ENCODE results near the gene COX20.
"Not testable (repeated sequence)": the region's sequence is repeated elsewhere in the genome, so short reads cannot be mapped to it uniquely, and the experiment has no call there.

COX20 gene

GRCh38 chr1:244822878-244823277, 12.6 kb upstream of the COX20 start:
- no peak for DNase-seq (ENCODE audit: low read depth in 2 of 2)

DNA sequence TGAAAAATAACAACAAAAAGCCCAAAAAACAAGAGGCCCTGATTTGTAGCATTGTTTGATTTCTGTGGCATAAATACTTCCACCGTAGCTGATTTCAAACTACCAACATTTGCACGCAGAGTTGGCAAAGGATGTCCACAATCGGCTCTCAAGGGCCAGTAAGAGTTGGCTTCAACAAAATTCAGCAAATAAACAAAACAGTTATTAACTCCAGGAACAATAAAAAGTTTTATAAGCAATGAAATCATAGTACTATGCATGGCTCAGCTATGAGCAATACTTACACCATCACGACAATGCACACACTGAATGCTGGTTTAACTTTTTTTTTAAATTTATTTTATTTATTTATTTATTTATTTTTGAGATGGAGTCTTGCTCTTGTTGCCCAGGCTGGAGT, 8.7 kb upstream of the COX20 start:
- DNase-seq (ENCODE audit: low read depth in 2 of 2), result no peak

- no peak for DNase-seq (ENCODE audit: low read depth in 2 of 2)
Measured at GRCh38 chr1:244830639-244831038, 4.8 kb upstream of the COX20 start.

- not testable (repeated sequence) for DNase-seq (ENCODE audit: low read depth in 2 of 2)
Measured at GRCh38 chr1:244833260-244833659, 2.2 kb upstream of the COX20 start.

DNA sequence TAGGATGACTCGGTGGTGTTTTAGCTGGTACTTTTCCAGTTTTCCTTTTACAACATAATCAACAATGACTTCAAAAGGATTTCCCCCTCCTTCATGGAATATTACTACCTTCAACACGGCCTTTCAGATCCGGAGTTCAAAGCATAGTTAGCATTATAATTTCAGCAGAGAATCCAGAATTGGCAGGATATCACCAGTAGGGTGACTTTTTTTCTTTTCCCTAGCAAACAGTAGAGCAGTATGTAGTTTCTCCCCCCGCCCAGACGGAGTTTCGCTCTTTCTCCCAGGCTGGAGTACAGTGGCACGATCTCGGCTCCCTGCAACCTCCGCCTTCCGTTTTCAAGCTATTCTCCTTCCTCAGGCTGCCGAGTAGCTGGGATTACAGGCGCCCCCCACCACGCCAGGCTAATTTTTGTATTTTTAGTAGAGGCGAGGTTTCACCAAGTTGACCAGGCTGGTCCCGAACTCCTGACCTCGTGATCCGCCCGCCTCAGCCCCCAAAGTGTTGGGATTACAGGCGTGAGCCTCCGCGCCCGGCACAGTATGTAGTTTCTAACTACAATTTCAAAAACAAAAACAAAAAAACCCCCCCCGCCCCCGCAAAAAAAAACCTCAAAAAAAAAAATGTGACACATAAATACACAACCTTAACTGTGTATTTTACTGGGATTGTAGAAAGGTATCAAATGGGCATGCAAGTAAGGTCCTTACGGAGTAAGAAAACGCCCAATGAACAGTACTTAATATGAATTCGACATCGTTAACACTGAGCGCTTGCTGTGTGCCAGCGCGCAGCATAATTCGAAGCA, 1.5 kb upstream of the COX20 start:
- DNase-seq (ENCODE audit: low read depth in 2 of 2), result peak in 1 of 2 donors; percentile 23

GRCh38 chr1:244834543-244835275, 749 bp upstream of the COX20 start:
- peak; percentile 85 for DNase-seq (ENCODE audit: low read depth in 2 of 2)

GRCh38 chr1:244836135-244836521, 670 bp downstream of the COX20 start:
- no peak for DNase-seq (ENCODE audit: low read depth in 2 of 2)

- DNase-seq (ENCODE audit: low read depth in 2 of 2), result no peak
Measured at GRCh38 chr1:244836584-244836983, 1.1 kb downstream of the COX20 start.

GRCh38 chr1:244837597-244838258, 2.3 kb downstream of the COX20 start:
- DNase-seq (ENCODE audit: low read depth in 2 of 2), result no peak

DNA sequence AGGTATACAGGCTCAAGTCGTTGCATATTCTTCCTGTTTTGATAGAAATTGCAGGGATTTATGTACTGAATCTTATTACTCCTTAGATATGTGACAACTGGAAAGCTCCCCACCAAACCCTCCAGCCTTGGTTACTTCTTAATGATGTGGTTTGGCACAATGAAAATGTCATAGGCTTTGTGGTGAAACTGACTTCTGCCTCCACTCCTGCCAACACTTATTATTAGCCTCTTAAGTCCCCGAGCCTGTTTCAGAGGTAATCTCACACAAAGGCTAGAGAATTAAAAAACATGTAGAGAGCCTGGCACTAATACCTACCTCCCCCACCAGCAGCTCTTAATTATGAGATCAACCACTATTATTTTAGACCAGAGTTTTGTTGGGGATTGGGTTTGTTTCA, 4.2 kb downstream of the COX20 start:
- DNase-seq (ENCODE audit: low read depth in 2 of 2), result no peak

- no peak for DNase-seq (ENCODE audit: low read depth in 2 of 2)
Measured at GRCh38 chr1:244840219-244840794, 4.8 kb downstream of the COX20 start.

DNA sequence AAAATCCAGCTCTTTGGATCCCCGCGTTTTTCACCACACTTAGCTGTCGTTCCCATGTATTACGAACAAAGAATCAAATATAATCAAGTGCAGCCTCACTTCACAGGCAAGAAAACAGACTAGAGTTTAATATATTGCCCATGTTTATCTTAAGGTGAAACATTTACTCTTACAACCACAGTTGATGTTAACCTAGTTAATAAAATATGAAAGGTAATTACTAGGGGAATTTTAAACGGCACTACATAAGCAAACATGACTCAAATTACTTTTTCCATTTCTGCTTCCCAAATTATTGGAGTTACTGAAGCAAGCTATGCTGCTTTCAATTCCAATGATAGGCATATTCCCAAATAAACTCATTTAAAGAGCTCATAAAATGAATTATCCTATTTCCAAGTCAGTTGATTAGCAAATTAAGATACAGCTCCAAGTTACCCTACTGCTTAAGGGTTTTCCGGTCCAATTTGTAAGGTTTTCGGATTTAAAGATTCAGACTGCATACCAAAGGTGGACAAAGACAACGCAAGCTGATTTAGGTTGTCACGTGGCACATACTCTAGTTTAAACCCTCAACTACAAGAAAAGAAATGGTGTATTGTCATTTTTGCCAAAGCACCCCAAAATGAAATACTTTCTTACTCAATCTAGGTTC, 5.9 kb downstream of the COX20 start:
- DNase-seq (ENCODE audit: low read depth in 2 of 2), result no peak

GRCh38 chr1:244843148-244843978, 7.9 kb downstream of the COX20 start:
- no peak for DNase-seq (ENCODE audit: low read depth in 2 of 2)

GRCh38 chr1:244844155-244845121, 9.0 kb downstream of the COX20 start:
- no peak for DNase-seq (ENCODE audit: low read depth in 2 of 2)

GRCh38 chr1:244846653-244847052, 11.2 kb downstream of the COX20 start:
- DNase-seq (ENCODE audit: low read depth in 2 of 2), result no peak

DNA sequence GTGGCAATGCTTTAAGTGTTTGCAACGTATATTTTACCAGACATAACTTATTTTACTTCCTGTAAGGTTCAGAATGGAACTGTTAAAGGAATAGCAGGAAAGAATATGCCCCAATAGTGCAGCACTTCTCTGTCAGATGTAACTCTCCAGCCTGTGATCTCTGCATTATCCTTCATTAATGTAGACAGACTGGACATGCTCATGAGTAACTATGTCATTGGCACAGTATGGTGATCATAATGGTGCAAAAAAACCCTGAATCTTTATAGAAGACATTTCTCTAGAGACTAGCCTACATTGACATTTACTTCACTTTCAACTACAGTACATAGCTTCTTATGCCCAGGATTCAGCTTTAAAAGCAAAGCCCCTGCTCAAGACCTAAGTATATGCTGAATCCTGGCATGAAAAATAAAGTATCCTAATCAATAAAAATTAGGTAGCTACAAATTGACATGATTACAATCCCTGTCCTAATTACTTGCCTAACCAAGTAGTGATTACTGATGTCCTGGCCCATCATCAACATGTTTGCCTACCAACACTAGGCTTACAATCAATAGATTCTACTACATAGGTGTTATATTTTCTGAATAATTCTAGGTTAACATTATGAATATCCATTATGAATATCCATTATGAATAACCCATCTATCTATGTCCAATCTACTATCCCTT, 13.9 kb downstream of the COX20 start:
- DNase-seq (ENCODE audit: low read depth in 2 of 2), result no peak

- no peak for DNase-seq (ENCODE audit: low read depth in 2 of 2)
Measured at GRCh38 chr1:244850099-244850852, 14.8 kb downstream of the COX20 start.

DNA sequence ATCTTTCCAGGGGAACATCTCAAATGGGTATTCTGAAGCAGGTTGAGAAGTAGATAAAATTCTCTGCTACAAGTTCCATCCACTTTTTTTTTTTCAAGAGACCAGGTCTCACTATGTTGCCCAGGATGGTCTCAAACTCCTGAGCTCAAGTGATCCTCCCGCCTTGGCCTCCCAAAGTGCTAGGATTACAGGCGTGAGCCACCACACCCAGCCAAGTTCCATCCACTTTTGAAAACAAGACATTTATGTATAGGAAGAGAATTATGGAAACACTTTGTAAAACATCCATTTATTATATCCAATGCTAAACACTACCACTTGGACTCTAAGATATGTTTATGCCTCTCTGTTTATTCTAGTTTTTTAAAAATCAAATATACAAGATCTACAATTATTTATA, 15.4 kb downstream of the COX20 start:
- DNase-seq (ENCODE audit: low read depth in 2 of 2), result no peak
